GM23338 (cell line): ENCODE results near the gene SNTG2. TPM values are rescaled to one million over a fixed set of nuclear protein-coding genes. Genes with fewer than 3 reads are reported as not detected.

Experiments used
- ATAC-seq: fragments of 200-7000 bp; cut with Tn5 transposase; 3 replicates; pipeline ENCODE4 v1.9.1; 2020
- DNase-seq: peaks from one replicate; pipeline ENCODE4 v3.0.0-alpha.2; 2015; ENCODE audit warnings: low spot score
- H2AFZ ChIP-seq: fragments of 200-600 bp; sonication (generic); 2 replicates; pipeline ENCODE4 v1.8.0; 2016; ENCODE audit warnings: antibody characterized with exemption, mild to moderate bottlenecking, moderate library complexity
- H3F3A ChIP-seq: fragments of 200-600 bp; sonication (generic); replicated peaks from 2 replicates; pipeline ENCODE4 v1.8.0; 2017; ENCODE audit warnings: antibody characterized with exemption, mixed run types, low read depth
- H3K27ac ChIP-seq: fragments of 200-600 bp; sonication (generic); 2 replicates; pipeline ENCODE4 v1.6.1; 2016; ENCODE audit warnings: low read depth
- H3K27me3 ChIP-seq: fragments of 200-600 bp; sonication (generic); 2 replicates; pipeline ENCODE4 v1.8.0; 2016; ENCODE audit warnings: mild to moderate bottlenecking, mixed run types, moderate library complexity; ENCODE audit not compliant: insufficient read depth
- H3K36me3 ChIP-seq: fragments of 200-600 bp; sonication (generic); 2 replicates; pipeline ENCODE4 v1.8.0; 2016; ENCODE audit warnings: mild to moderate bottlenecking; ENCODE audit not compliant: insufficient read depth
- H3K4me1 ChIP-seq: fragments of 200-600 bp; sonication (generic); 2 replicates; pipeline ENCODE4 v1.8.0; 2016; ENCODE audit warnings: mild to moderate bottlenecking, moderate library complexity; ENCODE audit not compliant: insufficient read depth
- H3K4me2 ChIP-seq: fragments of 200-600 bp; sonication (generic); 2 replicates; pipeline ENCODE4 v1.7.1; 2017; ENCODE audit warnings: mixed run types
- H3K4me3 ChIP-seq: fragments of 200-600 bp; sonication (generic); 2 replicates; pipeline ENCODE4 v1.6.1; 2016; ENCODE audit warnings: mixed run types
- H3K79me2 ChIP-seq: fragments of 200-600 bp; sonication (generic); replicated peaks from 2 replicates; pipeline ENCODE4 v1.8.0; 2017; ENCODE audit warnings: mild to moderate bottlenecking; ENCODE audit not compliant: insufficient read depth
- H3K9me2 ChIP-seq: fragments of 200-600 bp; sonication (generic); 2 replicates; pipeline ENCODE4 v1.8.0; 2017; ENCODE audit not compliant: insufficient read depth
- H4K20me1 ChIP-seq: fragments of 200-600 bp; sonication (generic); replicated peaks from 2 replicates; pipeline ENCODE4 v1.8.0; 2017; ENCODE audit warnings: mild to moderate bottlenecking; ENCODE audit not compliant: insufficient read depth
- H3K27ac Mint-ChIP-seq: 2 replicates; pipeline ENCODE4 v1.8.0; 2020; ENCODE audit warnings: inconsistent platforms, mild to moderate bottlenecking, moderate library complexity, mixed read lengths
- H3K27me3 Mint-ChIP-seq: 3 replicates; pipeline ENCODE4 v1.8.0; 2022; ENCODE audit warnings: low read depth, mild to moderate bottlenecking, moderate library complexity, mixed read lengths, inconsistent platforms; ENCODE audit not compliant: insufficient read depth, poor library complexity
- H3K36me3 Mint-ChIP-seq: 3 replicates; pipeline ENCODE4 v1.8.0; 2021; ENCODE audit warnings: low read depth, mild to moderate bottlenecking, inconsistent platforms, moderate library complexity, mixed read lengths
- H3K4me1 Mint-ChIP-seq: 3 replicates; pipeline ENCODE4 v1.8.0; 2020; ENCODE audit warnings: mild to moderate bottlenecking, inconsistent platforms, mixed read lengths
- H3K4me3 Mint-ChIP-seq: 3 replicates; pipeline ENCODE4 v1.8.0; 2021; ENCODE audit warnings: moderate library complexity, mild to moderate bottlenecking, inconsistent platforms, mixed read lengths
- H3K9me3 Mint-ChIP-seq: 3 replicates; pipeline ENCODE4 v1.8.0; 2020; ENCODE audit warnings: moderate library complexity, mild to moderate bottlenecking, inconsistent platforms, mixed read lengths
- EZH2 ChIP-seq: fragments of 200-600 bp; sonication (generic); IDR thresholded peaks from one replicate; pipeline ENCODE4 v1.8.0; 2017; ENCODE audit warnings: antibody characterized with exemption, mild to moderate bottlenecking, low read depth; ENCODE audit not compliant: unreplicated experiment
- EZH2phosphoT487 ChIP-seq: fragments of 200-600 bp; sonication (generic); IDR thresholded peaks from one replicate; pipeline ENCODE4 v1.8.1; 2018; ENCODE audit warnings: antibody characterized with exemption; ENCODE audit not compliant: unreplicated experiment
- JUNB ChIP-seq: IDR thresholded peaks from one replicate; pipeline ENCODE4 v1.6.1; 2016; ENCODE audit warnings: antibody characterized with exemption; ENCODE audit not compliant: unreplicated experiment
- NANOG ChIP-seq: IDR thresholded peaks from 2 replicates; pipeline ENCODE4 v1.6.1; 2016; ENCODE audit warnings: antibody characterized with exemption, borderline replicate concordance
- POLR2AphosphoS5 ChIP-seq: IDR thresholded peaks from 2 replicates; pipeline ENCODE4 v1.6.1; 2016; ENCODE audit warnings: antibody characterized with exemption, low read depth
- ZNF114 ChIP-seq: fragments of 250-450 bp; sonication (Bioruptor Pico); IDR thresholded peaks from 2 replicates; pipeline ENCODE4 v1.5.0; 2020; ENCODE audit warnings: mild to moderate bottlenecking, moderate library complexity
- ZNF331 ChIP-seq: fragments of 250-450 bp; sonication (Bioruptor Pico); IDR thresholded peaks from 2 replicates; pipeline ENCODE4 v1.5.0; 2020; ENCODE audit warnings: low read depth, mild to moderate bottlenecking, moderate library complexity
- polyA plus RNA-seq: library from polyadenylated mRNA; unstranded; fragments of >200 nt; fragmentation: Nextera tagmentation; extraction: Ambion mirVana; gene quantifications from 2 replicates; pipeline ENCODE4 v1.2.1, GENCODE V29; 2016
- total RNA-seq: library from RNA; depleted of rRNA; stranded (reverse); fragments of >200 nt; shearing (Covaris generic); gene quantifications from 2 replicates; pipeline ENCODE4 v1.2.3, GENCODE V29; 2014
- TF ChIP-seq, protein P1 (sequence below): fragments of 250-450 bp; sonication (Bioruptor Pico); IDR thresholded peaks from 2 replicates; pipeline ENCODE4 v1.5.0; 2020; ENCODE audit warnings: mild to moderate bottlenecking, moderate library complexity
- TF ChIP-seq, protein P2 (sequence below): IDR thresholded peaks from 2 replicates; pipeline ENCODE4 v1.6.1; 2016; ENCODE audit warnings: antibody characterized with exemption

Gene SNTG2
- total and polyA plus RNA-seq, 2 experiments from 2014 or later = 27.5 to 60.4 TPM

DNA sequence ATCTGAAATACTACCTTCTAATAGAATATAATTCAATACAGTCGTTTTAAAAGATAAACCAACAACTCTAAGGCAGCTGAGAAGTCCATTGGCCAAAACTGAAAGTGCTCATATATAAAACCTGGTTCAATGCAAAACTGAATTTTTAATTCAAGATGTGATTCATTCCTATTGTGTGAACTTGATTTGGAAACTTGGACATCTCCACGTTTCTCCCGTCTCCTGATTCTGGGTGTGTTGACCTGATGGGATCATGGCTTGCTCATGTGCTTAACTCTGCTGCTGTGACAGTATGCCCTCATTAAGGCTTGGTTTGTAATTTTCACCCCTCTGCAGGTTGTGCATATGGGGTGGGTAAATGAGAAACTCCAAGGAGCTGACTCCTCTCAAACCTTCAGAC lies 296.3 kb downstream of the SNTG2 start (continued):
- TF ChIP-seq, protein P1, sequence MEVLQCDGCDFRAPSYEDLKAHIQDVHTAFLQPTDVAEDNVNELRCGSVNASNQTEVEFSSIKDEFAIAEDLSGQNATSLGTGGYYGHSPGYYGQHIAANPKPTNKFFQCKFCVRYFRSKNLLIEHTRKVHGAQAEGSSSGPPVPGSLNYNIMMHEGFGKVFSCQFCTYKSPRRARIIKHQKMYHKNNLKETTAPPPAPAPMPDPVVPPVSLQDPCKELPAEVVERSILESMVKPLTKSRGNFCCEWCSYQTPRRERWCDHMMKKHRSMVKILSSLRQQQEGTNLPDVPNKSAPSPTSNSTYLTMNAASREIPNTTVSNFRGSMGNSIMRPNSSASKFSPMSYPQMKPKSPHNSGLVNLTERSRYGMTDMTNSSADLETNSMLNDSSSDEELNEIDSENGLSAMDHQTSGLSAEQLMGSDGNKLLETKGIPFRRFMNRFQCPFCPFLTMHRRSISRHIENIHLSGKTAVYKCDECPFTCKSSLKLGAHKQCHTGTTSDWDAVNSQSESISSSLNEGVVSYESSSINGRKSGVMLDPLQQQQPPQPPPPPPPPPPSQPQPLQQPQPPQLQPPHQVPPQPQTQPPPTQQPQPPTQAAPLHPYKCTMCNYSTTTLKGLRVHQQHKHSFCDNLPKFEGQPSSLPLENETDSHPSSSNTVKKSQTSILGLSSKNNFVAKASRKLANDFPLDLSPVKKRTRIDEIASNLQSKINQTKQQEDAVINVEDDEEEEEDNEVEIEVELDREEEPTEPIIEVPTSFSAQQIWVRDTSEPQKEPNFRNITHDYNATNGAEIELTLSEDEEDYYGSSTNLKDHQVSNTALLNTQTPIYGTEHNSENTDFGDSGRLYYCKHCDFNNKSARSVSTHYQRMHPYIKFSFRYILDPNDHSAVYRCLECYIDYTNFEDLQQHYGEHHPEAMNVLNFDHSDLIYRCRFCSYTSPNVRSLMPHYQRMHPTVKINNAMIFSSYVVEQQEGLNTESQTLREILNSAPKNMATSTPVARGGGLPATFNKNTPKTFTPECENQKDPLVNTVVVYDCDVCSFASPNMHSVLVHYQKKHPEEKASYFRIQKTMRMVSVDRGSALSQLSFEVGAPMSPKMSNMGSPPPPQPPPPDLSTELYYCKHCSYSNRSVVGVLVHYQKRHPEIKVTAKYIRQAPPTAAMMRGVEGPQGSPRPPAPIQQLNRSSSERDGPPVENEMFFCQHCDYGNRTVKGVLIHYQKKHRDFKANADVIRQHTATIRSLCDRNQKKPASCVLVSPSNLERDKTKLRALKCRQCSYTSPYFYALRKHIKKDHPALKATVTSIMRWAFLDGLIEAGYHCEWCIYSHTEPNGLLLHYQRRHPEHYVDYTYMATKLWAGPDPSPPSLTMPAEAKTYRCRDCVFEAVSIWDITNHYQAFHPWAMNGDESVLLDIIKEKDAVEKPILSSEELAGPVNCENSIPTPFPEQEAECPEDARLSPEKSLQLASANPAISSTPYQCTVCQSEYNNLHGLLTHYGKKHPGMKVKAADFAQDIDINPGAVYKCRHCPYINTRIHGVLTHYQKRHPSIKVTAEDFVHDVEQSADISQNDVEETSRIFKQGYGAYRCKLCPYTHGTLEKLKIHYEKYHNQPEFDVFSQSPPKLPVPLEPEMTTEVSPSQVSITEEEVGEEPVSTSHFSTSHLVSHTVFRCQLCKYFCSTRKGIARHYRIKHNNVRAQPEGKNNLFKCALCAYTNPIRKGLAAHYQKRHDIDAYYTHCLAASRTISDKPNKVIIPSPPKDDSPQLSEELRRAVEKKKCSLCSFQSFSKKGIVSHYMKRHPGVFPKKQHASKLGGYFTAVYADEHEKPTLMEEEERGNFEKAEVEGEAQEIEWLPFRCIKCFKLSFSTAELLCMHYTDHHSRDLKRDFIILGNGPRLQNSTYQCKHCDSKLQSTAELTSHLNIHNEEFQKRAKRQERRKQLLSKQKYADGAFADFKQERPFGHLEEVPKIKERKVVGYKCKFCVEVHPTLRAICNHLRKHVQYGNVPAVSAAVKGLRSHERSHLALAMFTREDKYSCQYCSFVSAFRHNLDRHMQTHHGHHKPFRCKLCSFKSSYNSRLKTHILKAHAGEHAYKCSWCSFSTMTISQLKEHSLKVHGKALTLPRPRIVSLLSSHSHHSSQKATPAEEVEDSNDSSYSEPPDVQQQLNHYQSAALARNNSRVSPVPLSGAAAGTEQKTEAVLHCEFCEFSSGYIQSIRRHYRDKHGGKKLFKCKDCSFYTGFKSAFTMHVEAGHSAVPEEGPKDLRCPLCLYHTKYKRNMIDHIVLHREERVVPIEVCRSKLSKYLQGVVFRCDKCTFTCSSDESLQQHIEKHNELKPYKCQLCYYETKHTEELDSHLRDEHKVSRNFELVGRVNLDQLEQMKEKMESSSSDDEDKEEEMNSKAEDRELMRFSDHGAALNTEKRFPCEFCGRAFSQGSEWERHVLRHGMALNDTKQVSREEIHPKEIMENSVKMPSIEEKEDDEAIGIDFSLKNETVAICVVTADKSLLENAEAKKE (CRISPR knock-in tag) = no peak
- TF ChIP-seq, protein P2, sequence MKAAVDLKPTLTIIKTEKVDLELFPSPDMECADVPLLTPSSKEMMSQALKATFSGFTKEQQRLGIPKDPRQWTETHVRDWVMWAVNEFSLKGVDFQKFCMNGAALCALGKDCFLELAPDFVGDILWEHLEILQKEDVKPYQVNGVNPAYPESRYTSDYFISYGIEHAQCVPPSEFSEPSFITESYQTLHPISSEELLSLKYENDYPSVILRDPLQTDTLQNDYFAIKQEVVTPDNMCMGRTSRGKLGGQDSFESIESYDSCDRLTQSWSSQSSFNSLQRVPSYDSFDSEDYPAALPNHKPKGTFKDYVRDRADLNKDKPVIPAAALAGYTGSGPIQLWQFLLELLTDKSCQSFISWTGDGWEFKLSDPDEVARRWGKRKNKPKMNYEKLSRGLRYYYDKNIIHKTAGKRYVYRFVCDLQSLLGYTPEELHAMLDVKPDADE = no peak
- no peak for TF ChIP-seq NANOG
- TF ChIP-seq ZNF331 (CRISPR knock-in tag) = no peak
- TF ChIP-seq ZNF114 (CRISPR knock-in tag) = no peak

DNA sequence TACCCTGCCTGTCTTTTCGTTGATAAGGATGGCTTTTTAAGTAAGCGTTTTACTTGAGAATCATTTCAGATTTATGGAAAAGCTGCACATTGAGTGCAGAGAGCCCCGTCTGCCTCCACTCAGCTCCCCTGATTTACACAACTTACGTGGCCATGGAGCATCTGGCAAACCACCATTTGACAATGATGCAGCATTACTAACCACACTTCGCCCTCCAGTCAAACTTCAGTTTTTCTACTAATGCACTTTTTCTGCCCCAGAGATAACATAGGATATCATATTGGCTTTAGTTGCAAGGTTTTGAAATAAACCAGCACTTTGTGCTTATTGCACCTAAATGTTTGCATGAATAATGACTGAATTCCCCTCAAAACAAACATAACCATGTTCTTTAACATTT lies 297.5 kb downstream of the SNTG2 start:
- H3K9me3 Mint-ChIP-seq = no peaks in the 10 kb centered on the region
- H3K27ac Mint-ChIP-seq = no peak overlapping the region
- H3K36me3 Mint-ChIP-seq = no peaks in the 10 kb centered on the region
- H3K27me3 Mint-ChIP-seq = no peaks in the 10 kb centered on the region
- Histone ChIP-seq H3K27ac (no peak overlapping the region), H3K27me3 (no peaks in the 10 kb centered on the region), H4K20me1 (no peaks in the 10 kb centered on the region), H3K4me3 (no peak overlapping the region), H3K9me2 (no peaks in the 10 kb centered on the region), H3K4me2 (no peak overlapping the region), H3K36me3 (no peaks in the 10 kb centered on the region), H3K4me1 (no peaks in the 10 kb centered on the region), H3F3A (no peaks in the 10 kb centered on the region), H3K79me2 (no peaks in the 10 kb centered on the region), H2AFZ (no peak overlapping the region)
- H3K4me1 Mint-ChIP-seq = peaks cover 2% of the 10 kb centered on the region; the same call in 1 of the 3 replicates
- DNase-seq (no peak), ATAC-seq (no peak)
- H3K4me3 Mint-ChIP-seq = no peak overlapping the region
- TF ChIP-seq JUNB (no peak), ZNF114 (CRISPR knock-in tag) (no peak), EZH2 (no peak), POLR2AphosphoS5 (no peak), EZH2phosphoT487 (no peak), NANOG (no peak)
- TF ChIP-seq, protein P1 (CRISPR knock-in tag) = no peak
